ENCODE data around the gene CBLC.

GRCh38 chr19:44728178-44728577, 49.5 kb upstream of the CBLC start:
- TF ChIP-seq EP300 (IDR thresholded peaks at IDR 0.05): no peak
- TF ChIP-seq CTCF (IDR thresholded peaks at IDR 0.05): no peak
- no peak for TF ChIP-seq POLR2AphosphoS5 (IDR thresholded peaks at IDR 0.05)
- no peak for TF ChIP-seq POLR2A (IDR thresholded peaks at IDR 0.05)

Measured in upper lobe of left lung (tissue), 4 donors.